SK-N-SH (cell line): ENCODE data around the gene TNIP3. TPM values are rescaled to one million over a fixed set of nuclear protein-coding genes. Genes with fewer than 3 reads are reported as not detected.

Source experiments
- CTCF ChIA-PET: fragments of 300-600, 350-600 bp; formaldehyde crosslinking; extraction: SDS; loops from one replicate; lab custom pipeline; 2021; lab: Yijun Ruan, JAX
- POLR2A ChIA-PET: fragments of 350-600 bp; sonication (Branson Sonifier 250); formaldehyde crosslinking; extraction: SDS; loops from one replicate; lab custom pipeline; 2020; ENCODE audit warnings: antibody characterized with exemption, inconsistent platforms; lab: Yijun Ruan, JAX
- DNase-seq: peaks from one replicate; pipeline ENCODE4 v3.0.0; 2012
- H2AFZ ChIP-seq: fragments of 200-600 bp; sonication (generic); 2 replicates; pipeline ENCODE4 v1.8.1; 2016; ENCODE audit warnings: antibody characterized with exemption, mild to moderate bottlenecking, low read depth
- H3F3A ChIP-seq: fragments of 200-600 bp; sonication (generic); replicated peaks from 2 replicates; pipeline ENCODE3; 2016; ENCODE audit warnings: antibody characterized with exemption, mild to moderate bottlenecking; ENCODE audit not compliant: insufficient read depth
- H3K27ac ChIP-seq, 2 experiments: fragments of 200-500 bp in 1 of 2; fragments of 200-600 bp in 1 of 2; sonication (Bioruptor generic) in 1 of 2; sonication (generic), shearing (Covaris generic) in 1 of 2; 2 replicates each; pipeline versions ENCODE4 v1.5.1 to v1.6.1; 2014 to 2016; ENCODE audit warnings: low read depth in 2 of 2, inconsistent platforms in 1 of 2, low read length in 1 of 2, mild to moderate bottlenecking in 1 of 2, mixed read lengths in 1 of 2
- H3K27me3 ChIP-seq: fragments of 200-600 bp; sonication (generic), shearing (Covaris generic); 2 replicates; pipeline ENCODE4 v1.6.1; 2016; ENCODE audit warnings: mixed run types; ENCODE audit not compliant: insufficient read depth
- H3K36me3 ChIP-seq, 2 experiments: fragments of 200-500 bp in 1 of 2; fragments of 200-600 bp in 1 of 2; sonication (Bioruptor generic) in 1 of 2; sonication (generic) in 1 of 2; replicated peaks in 1 of 2; 2 replicates each; pipeline versions ENCODE3 to v1.5.1; 2014 to 2016; ENCODE audit warnings: low read length in 1 of 2, mild to moderate bottlenecking in 1 of 2; ENCODE audit not compliant: insufficient read depth in 2 of 2, control insufficient read depth in 1 of 2
- H3K4me1 ChIP-seq, 2 experiments: fragments of 200-500 bp in 1 of 2; fragments of 200-600 bp in 1 of 2; sonication (Bioruptor generic) in 1 of 2; sonication (generic), shearing (Covaris generic) in 1 of 2; 2 replicates each; pipeline versions ENCODE4 v1.5.1 to v1.6.1; 2014 to 2016; ENCODE audit warnings: low read depth in 1 of 2, low read length in 1 of 2, mixed run types in 1 of 2; ENCODE audit not compliant: insufficient read depth in 2 of 2, control insufficient read depth in 1 of 2
- H3K4me2 ChIP-seq: fragments of 200-600 bp; sonication (generic), shearing (Covaris generic); 2 replicates; pipeline ENCODE4 v1.6.1; 2017; ENCODE audit warnings: mixed run types
- H3K4me3 ChIP-seq, 2 experiments: fragments of 200-500 bp in 1 of 2; fragments of 200-600 bp in 1 of 2; sonication (Bioruptor generic) in 1 of 2; sonication (generic), shearing (Covaris generic) in 1 of 2; 2 replicates each; pipeline versions ENCODE4 v1.5.1 to v1.8.1; 2014 to 2016; ENCODE audit warnings: low read depth in 2 of 2, inconsistent platforms in 1 of 2, low read length in 1 of 2, mild to moderate bottlenecking in 1 of 2, mixed read lengths in 1 of 2, moderate library complexity in 1 of 2
- H3K79me2 ChIP-seq: fragments of 200-600 bp; sonication (generic); 2 replicates; pipeline ENCODE4 v1.8.1; 2017; ENCODE audit warnings: mild to moderate bottlenecking; ENCODE audit not compliant: insufficient read depth
- H3K9ac ChIP-seq: fragments of 200-600 bp; sonication (generic); 2 replicates; pipeline ENCODE4 v1.6.1; 2017; ENCODE audit warnings: mixed run types
- H3K9me2 ChIP-seq: fragments of 200-600 bp; sonication (generic); 2 replicates; pipeline ENCODE4 v1.6.1; 2017; ENCODE audit warnings: mixed run types
- H3K9me3 ChIP-seq: fragments of 200-600 bp; sonication (generic); 2 replicates; pipeline ENCODE4 v1.6.1; 2017; ENCODE audit warnings: mixed run types, mild to moderate bottlenecking, moderate library complexity
- H4K20me1 ChIP-seq: fragments of 200-600 bp; sonication (generic); 2 replicates; pipeline ENCODE4 v1.6.1; 2017; ENCODE audit warnings: mild to moderate bottlenecking, mixed run types; ENCODE audit not compliant: insufficient read depth
- CTCF ChIP-seq: fragments of 200-600 bp; sonication (generic); IDR thresholded peaks from 2 replicates; pipeline ENCODE4 v1.6.1; 2017; ENCODE audit warnings: antibody characterized with exemption, mild to moderate bottlenecking, moderate library complexity
- ELF1 ChIP-seq: IDR thresholded peaks from 2 replicates; pipeline ENCODE4 v1.4.0; 2012
- EP300 ChIP-seq, 2 experiments: IDR thresholded peaks; 2 replicates each; pipeline versions ENCODE4 v1.4.0 to v1.6.1; 2012; ENCODE audit warnings: borderline replicate concordance in 1 of 2, low read depth in 1 of 2, low read length in 1 of 2
- EZH2phosphoT487 ChIP-seq: fragments of 200-600 bp; sonication (generic); IDR thresholded peaks from 2 replicates; pipeline ENCODE4 v1.6.1; 2017; ENCODE audit warnings: low read depth, mixed run types, mild to moderate bottlenecking, antibody characterized with exemption, moderate library complexity, borderline replicate concordance
- GABPA ChIP-seq: IDR thresholded peaks from 2 replicates; pipeline ENCODE4 v1.4.0; 2012; ENCODE audit warnings: low read depth, mild to moderate bottlenecking
- GATA2 ChIP-seq: sonication (generic); formaldehyde crosslinking; IDR thresholded peaks from 2 replicates; pipeline ENCODE4 v1.5.0; 2020; ENCODE audit warnings: mild to moderate bottlenecking, missing genetic modification reagents
- MAX ChIP-seq: IDR thresholded peaks from 2 replicates; pipeline ENCODE4 v1.4.0; 2012; ENCODE audit warnings: low read depth
- MXI1 ChIP-seq: IDR thresholded peaks from 2 replicates; pipeline ENCODE4 v1.6.1; 2012; ENCODE audit warnings: mild to moderate bottlenecking, low read depth, low read length, improper control_type of control experiment
- NFIC ChIP-seq: IDR thresholded peaks from 2 replicates; pipeline ENCODE4 v1.4.0; 2012; ENCODE audit warnings: borderline replicate concordance
- NRF1 ChIP-seq: IDR thresholded peaks from 2 replicates; pipeline ENCODE4 v1.6.1; 2012; ENCODE audit warnings: low read depth, mild to moderate bottlenecking, low read length
- POLR2AphosphoS5 ChIP-seq: IDR thresholded peaks from 2 replicates; pipeline ENCODE4 v1.6.1; 2012; ENCODE audit warnings: low read depth, low read length
- RAD21 ChIP-seq: IDR thresholded peaks from 2 replicates; pipeline ENCODE4 v1.6.1; 2012; ENCODE audit warnings: mild to moderate bottlenecking, low read length
- RCOR1 ChIP-seq: fragments of 150-350 bp; IDR thresholded peaks from 2 replicates; pipeline ENCODE4 v1.6.1; 2017; ENCODE audit warnings: antibody characterized with exemption, low read length
- RFX5 ChIP-seq: IDR thresholded peaks from 2 replicates; pipeline ENCODE4 v1.6.1; 2012; ENCODE audit warnings: mild to moderate bottlenecking, improper control_type of control experiment, low read length
- SMC3 ChIP-seq: IDR thresholded peaks from 2 replicates; pipeline ENCODE4 v1.6.1; 2012; ENCODE audit warnings: low read depth, low read length, improper control_type of control experiment
- TAF1 ChIP-seq: IDR thresholded peaks from 2 replicates; pipeline ENCODE4 v1.6.1; 2012; ENCODE audit warnings: low read depth, mild to moderate bottlenecking, low read length, moderate library complexity, borderline replicate concordance
- TCF12 ChIP-seq: IDR thresholded peaks from 2 replicates; pipeline ENCODE4 v1.4.0; 2012
- TEAD4 ChIP-seq: IDR thresholded peaks from 2 replicates; pipeline ENCODE4 v1.4.0; 2012; ENCODE audit warnings: mild to moderate bottlenecking, borderline replicate concordance; ENCODE audit not compliant: insufficient read depth
- USF1 ChIP-seq: IDR thresholded peaks from 2 replicates; pipeline ENCODE4 v1.4.0; 2012; ENCODE audit warnings: low read depth, borderline replicate concordance
- USF2 ChIP-seq: fragments of 150-350 bp; IDR thresholded peaks from 2 replicates; pipeline ENCODE4 v1.6.1; 2017; ENCODE audit warnings: antibody characterized with exemption, low read length, low read depth, borderline replicate concordance
- YY1 ChIP-seq: IDR thresholded peaks from 2 replicates; pipeline ENCODE4 v1.4.0; 2012; ENCODE audit warnings: low read depth, mild to moderate bottlenecking
- WGBS: methylation state at CpG from one replicate; pipeline ENCODE4 v1.1.6; 2017; ENCODE audit warnings: low lambda C conversion rate; 5-methylcytosine and 5-hydroxymethylcytosine counted together
- polyA plus RNA-seq, 3 experiments: library from polyadenylated mRNA; depleted of rRNA; stranded (reverse); fragments of >200 nt; gene quantifications; 2 replicates each; pipeline ENCODE4 v1.2.3, GENCODE V29; 2012

TNIP3 gene
- polyA plus RNA-seq, 1 of the 3 experiments (the other 2 are of a cell fraction), result 0.15 TPM

GRCh38 chr4:121151942-121152341, 12.2 kb downstream of the TNIP3 start (continued):
- TF ChIP-seq USF2, result no peak
- no peak for TF ChIP-seq TAF1

GRCh38 chr4:121150486-121150885, 13.6 kb downstream of the TNIP3 start:
- Histone ChIP-seq H3K27ac (no peak overlapping the region), H3K36me3 (no peaks in the 10 kb centered on the region), H3K4me3 (no peak overlapping the region), H3F3A (peaks cover 18% of the 10 kb centered on the region), H4K20me1 (no peaks in the 10 kb centered on the region), H3K9me2 (peaks cover 5% of the 10 kb centered on the region; the same call in 1 of the 2 replicates), H3K9me3 (no peaks in the 10 kb centered on the region), H2AFZ (no peak overlapping the region), H3K4me2 (no peak overlapping the region), H3K27me3 (no peaks in the 10 kb centered on the region), H3K9ac (no peak overlapping the region), H3K4me1 (peaks cover 0 to 3% of the 10 kb centered on the region in 2 experiments; a peak in 1 of 4 replicates), H3K79me2 (no peaks in the 10 kb centered on the region)
- ChIA-PET CTCF (no interaction called here), POLR2A (no interaction called here)
- DNase-seq, result no peak
- 100% methylated on average over 1 of the region's 1 CpG for WGBS
- no peak for TF ChIP-seq SMC3
- TF ChIP-seq USF1, result no peak
- TF ChIP-seq NRF1, result no peak
- no peak for TF ChIP-seq EZH2phosphoT487
- TF ChIP-seq GABPA, result no peak
- no peak for TF ChIP-seq EP300 (IDR thresholded peaks at IDR 0.05; ENCODE audit: borderline replicate concordance in 1 of 2, low read depth in 1 of 2, low read length in 1 of 2)
- TF ChIP-seq TEAD4, result no peak
- TF ChIP-seq GATA2 (CRISPR knock-in tag), result no peak
- no peak for TF ChIP-seq ELF1
- no peak for TF ChIP-seq POLR2AphosphoS5
- no peak for TF ChIP-seq RFX5
- no peak for TF ChIP-seq YY1
- no peak for TF ChIP-seq MXI1
- TF ChIP-seq TCF12, result no peak
- TF ChIP-seq RCOR1, result no peak
- no peak for TF ChIP-seq MAX
- no peak for TF ChIP-seq CTCF
- no peak for TF ChIP-seq RAD21
- no peak for TF ChIP-seq NFIC
